Stomach (tissue), 9 donors: Measurements from ENCODE around the gene PER1. TPM values are rescaled to one million over a fixed set of nuclear protein-coding genes. Genes with fewer than 3 reads are reported as not detected.

Experiments
- DNase-seq, 2 donors: peaks; one replicate each; pipeline versions ENCODE4 v3.0.0 to v3.0.0-alpha.2; 2013 to 2019
- H3K27ac ChIP-seq, 5 donors: fragments of 200-600 bp in 4 of 5; sonication (generic) in 4 of 5; one replicate each; pipeline ENCODE4 v1.5.1; 2013 to 2019; ENCODE audit warnings: mild to moderate bottlenecking in 1 of 5, moderate library complexity in 1 of 5
- H3K27me3 ChIP-seq, 3 donors: fragments of 200-600 bp; sonication (generic); one replicate each; pipeline ENCODE4 v1.5.1; 2017 to 2019; ENCODE audit warnings: mixed run types in 1 of 3
- H3K36me3 ChIP-seq, 4 donors: fragments of 200-600 bp; sonication (generic); 1 replicate in 3 of 4; 2 replicates in 1 of 4; pipeline ENCODE4 v1.5.1; 2016 to 2019
- H3K4me1 ChIP-seq, 4 donors: fragments of 200-600 bp; sonication (generic); one replicate each; pipeline ENCODE4 v1.5.1; 2016 to 2019
- H3K4me3 ChIP-seq, 4 donors: fragments of 200-600 bp; sonication (generic) in 3 of 4; one replicate each; pipeline ENCODE4 v1.5.1; 2016 to 2019; ENCODE audit warnings: mild to moderate bottlenecking in 1 of 4
- H3K9me3 ChIP-seq, 4 donors: fragments of 200-600 bp; sonication (generic); one replicate each; pipeline ENCODE4 v1.5.1; 2016 to 2019
- CTCF ChIP-seq, 7 experiments: fragments of 450-650 bp in 4 of 7; fragments of 200-600 bp in 3 of 7; sonication (generic) in 3 of 7; IDR thresholded peaks; one replicate each; pipeline ENCODE4 v1.5.1; 2016 to 2019; ENCODE audit warnings: antibody characterized with exemption in 7 of 7, control low read depth in 2 of 7, mild to moderate bottlenecking in 1 of 7
- EP300 ChIP-seq: sonication (generic); formaldehyde crosslinking; IDR thresholded peaks from one replicate; pipeline ENCODE4 v1.6.1; 2017; ENCODE audit warnings: antibody characterized with exemption
- POLR2A ChIP-seq, 4 donors: fragments of 450-650 bp; IDR thresholded peaks; one replicate each; pipeline ENCODE4 v1.6.1; 2016; ENCODE audit warnings: antibody characterized with exemption in 4 of 4, control low read depth in 2 of 4, mild to moderate bottlenecking in 1 of 4, moderate library complexity in 1 of 4
- POLR2AphosphoS5 ChIP-seq, 3 donors: sonication (generic); formaldehyde crosslinking; IDR thresholded peaks; one replicate each; pipeline ENCODE4 v1.6.1; 2016; ENCODE audit warnings: antibody characterized with exemption in 3 of 3
- WGBS, 5 donors: extraction: QIAGEN DNeasy Blood & Tissue Kit in 3 of 5; methylation state at CpG; one replicate each; pipeline versions ENCODE4 v1.1.5 to v1.1.7; 2013 to 2018; 5-methylcytosine and 5-hydroxymethylcytosine counted together
- intact Hi-C: fragments of 100-400 bp; cut with DNase I; formaldehyde crosslinking; loops from one replicate; pipeline ENCODE4 v1.15.1; 2023; ENCODE audit warnings: low total_unique reads
- polyA plus RNA-seq, 3 donors: library from polyadenylated mRNA; stranded (reverse); fragments of 200-250 nt; gene quantifications; one replicate each; pipeline ENCODE4 v1.2.3, GENCODE V29; 2013
- total RNA-seq, 5 donors: library from RNA; depleted of rRNA; stranded (reverse); fragments of >200 nt; gene quantifications; one replicate each; pipeline versions ENCODE4 v1.1.0 to v1.2.3, GENCODE V29; 2014 to 2016
- donor health status: healthy with polysubstance abuse.
- donor health status: Bipolar disorder and iron deficiency.
- donor health status: healthy.

Gene PER1
- total and polyA plus RNA-seq, 8 donors: 16.2 to 163 (median 69.7) TPM

- peak overlapping the region; percentile 43 to 70 (median 53) for H3K4me3 ChIP-seq
- intact Hi-C loops: no loop called here
- H3K27ac ChIP-seq: peak overlapping the region in 4 of 5 donors; percentile 66 to 85 (median 70)
- no peaks in the 10 kb centered on the region for H3K9me3 ChIP-seq
- no peaks in the 10 kb centered on the region for H3K36me3 ChIP-seq
- TF ChIP-seq POLR2A (IDR thresholded peaks at IDR 0.05): no peak
- peak in 2 of 3 donors; percentile 55 to 60 for TF ChIP-seq POLR2AphosphoS5 (IDR thresholded peaks at IDR 0.05)
- WGBS, 5 donors: 1% methylated on average over 28 of the region's 28 CpGs
- H3K4me1 ChIP-seq: peaks cover 65 to 79% (median 76%) of the 10 kb centered on the region in 4 donors
- peaks cover 0 to 86% (median 73%) of the 10 kb centered on the region in 3 donors for H3K27me3 ChIP-seq
- peak; percentile 79 to 95 for DNase-seq
Observed at GRCh38 chr17:8119581-8120519, 32.4 kb downstream of the PER1 start.

GRCh38 chr17:8118769-8119580 is 33.2 kb downstream of the PER1 start:
- Histone ChIP-seq H3K27me3 (peaks cover 0 to 86% (median 73%) of the 10 kb centered on the region in 3 donors), H3K4me1 (peaks cover 56 to 70% (median 67%) of the 10 kb centered on the region in 4 donors)
- WGBS, 5 donors: 0 to 1% (median 1%) methylated on average over 24 to 38 of the region's 38 CpGs

GRCh38 chr17:8117980-8118768 is 34.0 kb downstream of the PER1 start, which contains the start of gene ALOXE3:
Gene ALOXE3, minus strand, starts transcription at chr17:8118514. Its CDS starts 524 bp downstream, at chr17:8117990.
- peaks cover 48 to 62% (median 59%) of the 10 kb centered on the region in 4 donors for H3K4me1 ChIP-seq

More at GRCh38 chr17:8118769-8119580, 33.2 kb downstream of the PER1 start:
- H3K36me3 ChIP-seq: no peaks in the 10 kb centered on the region
- peak overlapping the region; percentile 43 to 55 (median 53) for H3K4me3 ChIP-seq
- intact Hi-C loops: no loop called here
- H3K27ac ChIP-seq: peak overlapping the region; percentile 56 to 85 (median 66)
- TF ChIP-seq POLR2AphosphoS5 (IDR thresholded peaks at IDR 0.05) (no peak), CTCF (IDR thresholded peaks at IDR 0.05) (peak in 5 of 7 experiments; percentile 60 to 90 (median 84))
- no peaks in the 10 kb centered on the region for H3K9me3 ChIP-seq
- DNase-seq: peak; percentile 93

More at GRCh38 chr17:8117980-8118768, 34.0 kb downstream of the PER1 start, which contains the start of gene ALOXE3:
- Histone ChIP-seq H3K36me3 (no peaks in the 10 kb centered on the region), H3K27me3 (peaks cover 0 to 86% (median 73%) of the 10 kb centered on the region in 3 donors), H3K4me3 (peak within 1 kb of the TSS; percentile 43 to 55 (median 53)), H3K27ac (peak within 1 kb of the TSS; percentile 56 to 85 (median 66)), H3K9me3 (no peaks in the 10 kb centered on the region)
- WGBS, 5 donors: 0 to 2% (median 0%) methylated on average over 25 to 33 of the region's 33 CpGs
- peak; percentile 58 to 59 for DNase-seq
- intact Hi-C loops: no loop called here
- no peak for TF ChIP-seq CTCF (IDR thresholded peaks at IDR 0.05)
- no peak for TF ChIP-seq EP300
- TF ChIP-seq POLR2AphosphoS5 (IDR thresholded peaks at IDR 0.05): no peak
